HG02885 (cell line): ENCODE results near the gene SLC17A1.
"Not testable (repeated sequence)": the region's sequence is repeated elsewhere in the genome, so short reads cannot be mapped to it uniquely, and the experiment has no call there.

Experiments used
- ATAC-seq: cut with Tn5 transposase; IDR thresholded peaks from one replicate; pipeline ENCODE4 v1.9.1; 2021; ENCODE audit warnings: mild to moderate bottlenecking; ENCODE audit not compliant: unreplicated experiment, poor library complexity

Gene SLC17A1

GRCh38 chr6:25768566-25768965 is 63.3 kb downstream of the SLC17A1 start:
- ATAC-seq: no peak

- ATAC-seq: no peak
These were observed 67.2 kb downstream of the SLC17A1 start for GRCh38 chr6:25764611-25765010.

- ATAC-seq: no peak
These were observed 73.8 kb downstream of the SLC17A1 start for GRCh38 chr6:25757936-25758642.

- no peak for ATAC-seq
These were observed 75.2 kb downstream of the SLC17A1 start for GRCh38 chr6:25756382-25757363.

GRCh38 chr6:25755483-25755882 is 76.4 kb downstream of the SLC17A1 start:
- ATAC-seq: no peak

- ATAC-seq: no peak
These were observed 77.3 kb downstream of the SLC17A1 start, which contains the start of gene SLC17A4 for GRCh38 chr6:25754535-25754934. SLC17A4 (plus strand) TSS chr6:25754742; CDS start chr6:25761963, 7,221 bp downstream.

- no peak for ATAC-seq
These were observed 78.8 kb downstream of the SLC17A1 start for GRCh38 chr6:25753079-25753478.

GRCh38 chr6:25750906-25751305 is 80.9 kb downstream of the SLC17A1 start:
- no peak for ATAC-seq

GRCh38 chr6:25749837-25750236 is 82.0 kb downstream of the SLC17A1 start:
- no peak for ATAC-seq

GRCh38 chr6:25748601-25749517 is 83.0 kb downstream of the SLC17A1 start:
- not testable (repeated sequence) for ATAC-seq

- ATAC-seq: no peak
These were observed 83.8 kb downstream of the SLC17A1 start for GRCh38 chr6:25748049-25748448.

GRCh38 chr6:25747477-25747876 is 84.4 kb downstream of the SLC17A1 start:
- no peak for ATAC-seq

GRCh38 chr6:25746968-25747367 is 84.9 kb downstream of the SLC17A1 start:
- no peak for ATAC-seq

GRCh38 chr6:25745836-25746235 is 86.0 kb downstream of the SLC17A1 start:
- no peak for ATAC-seq

- no peak for ATAC-seq
These were observed 88.0 kb downstream of the SLC17A1 start for GRCh38 chr6:25743868-25744267.

- no peak for ATAC-seq
These were observed 96.6 kb downstream of the SLC17A1 start for GRCh38 chr6:25735261-25735660.
